ENCODE results near the gene UBASH3A.

UBASH3A gene

GRCh38 chr21:42478504-42478903, 74.8 kb downstream of the UBASH3A start:
- H3K27me3 ChIP-seq (ENCODE audit: control insufficient read depth in 1 of 2, insufficient read depth in 2 of 2, low read length in 2 of 2): no peaks in the 10 kb centered on the region
- no peak overlapping the region for H3K27ac ChIP-seq (ENCODE audit: low read depth, low read length)
- H3K9ac ChIP-seq (ENCODE audit: low read depth in 1 of 2, low read length in 2 of 2): no peak overlapping the region
- H3K9me3 ChIP-seq (ENCODE audit: control insufficient read depth in 1 of 2, low read length in 2 of 2): no peaks in the 10 kb centered on the region
- no peak overlapping the region for H3K4me3 ChIP-seq (ENCODE audit: low read depth in 1 of 2, low read length in 2 of 2)
- H3K36me3 ChIP-seq (ENCODE audit: control insufficient read depth in 1 of 2, insufficient read depth in 2 of 2, low read length in 2 of 2): no peaks in the 10 kb centered on the region
- H3K4me1 ChIP-seq (ENCODE audit: control insufficient read depth in 1 of 2, insufficient read depth in 2 of 2, low read length in 2 of 2): peaks cover 29% of the 10 kb centered on the region in 2 donors

- Histone ChIP-seq H3K4me1 (ENCODE audit: control insufficient read depth in 1 of 2, insufficient read depth in 2 of 2, low read length in 2 of 2) (peaks cover 21% of the 10 kb centered on the region in 2 donors), H3K9ac (ENCODE audit: low read depth in 1 of 2, low read length in 2 of 2) (no peak overlapping the region), H3K36me3 (ENCODE audit: control insufficient read depth in 1 of 2, insufficient read depth in 2 of 2, low read length in 2 of 2) (no peaks in the 10 kb centered on the region), H3K9me3 (ENCODE audit: control insufficient read depth in 1 of 2, low read length in 2 of 2) (no peaks in the 10 kb centered on the region), H3K27ac (ENCODE audit: low read depth, low read length) (no peak overlapping the region), H3K27me3 (ENCODE audit: control insufficient read depth in 1 of 2, insufficient read depth in 2 of 2, low read length in 2 of 2) (no peaks in the 10 kb centered on the region), H3K4me3 (ENCODE audit: low read depth in 1 of 2, low read length in 2 of 2) (no peak overlapping the region)
These were observed 75.9 kb downstream of the UBASH3A start for GRCh38 chr21:42479582-42479981.

GRCh38 chr21:42480736-42481135, 77.0 kb downstream of the UBASH3A start:
- Histone ChIP-seq H3K27ac (ENCODE audit: low read depth, low read length) (no peak overlapping the region), H3K9me3 (ENCODE audit: control insufficient read depth in 1 of 2, low read length in 2 of 2) (no peaks in the 10 kb centered on the region), H3K4me3 (ENCODE audit: low read depth in 1 of 2, low read length in 2 of 2) (no peak overlapping the region), H3K27me3 (ENCODE audit: control insufficient read depth in 1 of 2, insufficient read depth in 2 of 2, low read length in 2 of 2) (peaks cover 0 to under 1% of the 10 kb centered on the region in 2 donors), H3K4me1 (ENCODE audit: control insufficient read depth in 1 of 2, insufficient read depth in 2 of 2, low read length in 2 of 2) (peaks cover 15% of the 10 kb centered on the region in 2 donors), H3K9ac (ENCODE audit: low read depth in 1 of 2, low read length in 2 of 2) (no peak overlapping the region), H3K36me3 (ENCODE audit: control insufficient read depth in 1 of 2, insufficient read depth in 2 of 2, low read length in 2 of 2) (no peaks in the 10 kb centered on the region)

- Histone ChIP-seq H3K4me3 (ENCODE audit: low read depth in 1 of 2, low read length in 2 of 2) (no peak overlapping the region), H3K9ac (ENCODE audit: low read depth in 1 of 2, low read length in 2 of 2) (no peak overlapping the region), H3K27ac (ENCODE audit: low read depth, low read length) (no peak overlapping the region), H3K27me3 (ENCODE audit: control insufficient read depth in 1 of 2, insufficient read depth in 2 of 2, low read length in 2 of 2) (peaks cover 0 to 3% of the 10 kb centered on the region in 2 donors), H3K36me3 (ENCODE audit: control insufficient read depth in 1 of 2, insufficient read depth in 2 of 2, low read length in 2 of 2) (no peaks in the 10 kb centered on the region), H3K4me1 (ENCODE audit: control insufficient read depth in 1 of 2, insufficient read depth in 2 of 2, low read length in 2 of 2) (peaks cover 15% of the 10 kb centered on the region in 2 donors), H3K9me3 (ENCODE audit: control insufficient read depth in 1 of 2, low read length in 2 of 2) (no peaks in the 10 kb centered on the region)
These were observed 77.5 kb downstream of the UBASH3A start for GRCh38 chr21:42481169-42481568.

- H3K27ac ChIP-seq (ENCODE audit: low read depth, low read length): no peak overlapping the region
- no peaks in the 10 kb centered on the region for H3K9me3 ChIP-seq (ENCODE audit: control insufficient read depth in 1 of 2, low read length in 2 of 2)
- no peak overlapping the region for H3K4me3 ChIP-seq (ENCODE audit: low read depth in 1 of 2, low read length in 2 of 2)
- H3K27me3 ChIP-seq (ENCODE audit: control insufficient read depth in 1 of 2, insufficient read depth in 2 of 2, low read length in 2 of 2): peaks cover 0 to 3% of the 10 kb centered on the region in 2 donors
- peaks cover 15 to 17% of the 10 kb centered on the region in 2 donors for H3K4me1 ChIP-seq (ENCODE audit: control insufficient read depth in 1 of 2, insufficient read depth in 2 of 2, low read length in 2 of 2)
- H3K9ac ChIP-seq (ENCODE audit: low read depth in 1 of 2, low read length in 2 of 2): no peak overlapping the region
- H3K36me3 ChIP-seq (ENCODE audit: control insufficient read depth in 1 of 2, insufficient read depth in 2 of 2, low read length in 2 of 2): no peaks in the 10 kb centered on the region
These were observed 81.3 kb downstream of the UBASH3A start for GRCh38 chr21:42484966-42485365.

GRCh38 chr21:42486072-42486471, 82.4 kb downstream of the UBASH3A start:
- Histone ChIP-seq H3K4me3 (ENCODE audit: low read depth in 1 of 2, low read length in 2 of 2) (no peak overlapping the region), H3K27ac (ENCODE audit: low read depth, low read length) (no peak overlapping the region), H3K9ac (ENCODE audit: low read depth in 1 of 2, low read length in 2 of 2) (no peak overlapping the region), H3K9me3 (ENCODE audit: control insufficient read depth in 1 of 2, low read length in 2 of 2) (no peaks in the 10 kb centered on the region), H3K27me3 (ENCODE audit: control insufficient read depth in 1 of 2, insufficient read depth in 2 of 2, low read length in 2 of 2) (peaks cover 0 to 3% of the 10 kb centered on the region in 2 donors), H3K4me1 (ENCODE audit: control insufficient read depth in 1 of 2, insufficient read depth in 2 of 2, low read length in 2 of 2) (peaks cover 15 to 28% of the 10 kb centered on the region in 2 donors), H3K36me3 (ENCODE audit: control insufficient read depth in 1 of 2, insufficient read depth in 2 of 2, low read length in 2 of 2) (no peaks in the 10 kb centered on the region)

- Histone ChIP-seq H3K4me1 (ENCODE audit: control insufficient read depth in 1 of 2, insufficient read depth in 2 of 2, low read length in 2 of 2) (peaks cover 14 to 28% of the 10 kb centered on the region in 2 donors), H3K4me3 (ENCODE audit: low read depth in 1 of 2, low read length in 2 of 2) (no peak overlapping the region), H3K36me3 (ENCODE audit: control insufficient read depth in 1 of 2, insufficient read depth in 2 of 2, low read length in 2 of 2) (no peaks in the 10 kb centered on the region), H3K27ac (ENCODE audit: low read depth, low read length) (no peak overlapping the region), H3K9me3 (ENCODE audit: control insufficient read depth in 1 of 2, low read length in 2 of 2) (no peaks in the 10 kb centered on the region), H3K9ac (ENCODE audit: low read depth in 1 of 2, low read length in 2 of 2) (no peak overlapping the region), H3K27me3 (ENCODE audit: control insufficient read depth in 1 of 2, insufficient read depth in 2 of 2, low read length in 2 of 2) (peaks cover 0 to 3% of the 10 kb centered on the region in 2 donors)
These were observed 82.8 kb downstream of the UBASH3A start for GRCh38 chr21:42486531-42486930.

GRCh38 chr21:42489006-42489563, 85.4 kb downstream of the UBASH3A start:
- H3K9me3 ChIP-seq (ENCODE audit: control insufficient read depth in 1 of 2, low read length in 2 of 2): no peaks in the 10 kb centered on the region
- H3K27me3 ChIP-seq (ENCODE audit: control insufficient read depth in 1 of 2, insufficient read depth in 2 of 2, low read length in 2 of 2): peaks cover 0 to 3% of the 10 kb centered on the region in 2 donors
- peaks cover 7 to 34% of the 10 kb centered on the region in 2 donors for H3K4me1 ChIP-seq (ENCODE audit: control insufficient read depth in 1 of 2, insufficient read depth in 2 of 2, low read length in 2 of 2)
- no peak overlapping the region for H3K9ac ChIP-seq (ENCODE audit: low read depth in 1 of 2, low read length in 2 of 2)
- H3K36me3 ChIP-seq (ENCODE audit: control insufficient read depth in 1 of 2, insufficient read depth in 2 of 2, low read length in 2 of 2): no peaks in the 10 kb centered on the region
- no peak overlapping the region for H3K27ac ChIP-seq (ENCODE audit: low read depth, low read length)
- H3K4me3 ChIP-seq (ENCODE audit: low read depth in 1 of 2, low read length in 2 of 2): no peak overlapping the region

GRCh38 chr21:42489991-42490390, 86.3 kb downstream of the UBASH3A start:
- no peak overlapping the region for H3K4me3 ChIP-seq (ENCODE audit: low read depth in 1 of 2, low read length in 2 of 2)
- no peak overlapping the region for H3K27ac ChIP-seq (ENCODE audit: low read depth, low read length)
- H3K9me3 ChIP-seq (ENCODE audit: control insufficient read depth in 1 of 2, low read length in 2 of 2): no peaks in the 10 kb centered on the region
- H3K9ac ChIP-seq (ENCODE audit: low read depth in 1 of 2, low read length in 2 of 2): no peak overlapping the region
- no peaks in the 10 kb centered on the region for H3K36me3 ChIP-seq (ENCODE audit: control insufficient read depth in 1 of 2, insufficient read depth in 2 of 2, low read length in 2 of 2)
- H3K27me3 ChIP-seq (ENCODE audit: control insufficient read depth in 1 of 2, insufficient read depth in 2 of 2, low read length in 2 of 2): peaks cover 0 to 3% of the 10 kb centered on the region in 2 donors
- H3K4me1 ChIP-seq (ENCODE audit: control insufficient read depth in 1 of 2, insufficient read depth in 2 of 2, low read length in 2 of 2): peaks cover 9 to 38% of the 10 kb centered on the region in 2 donors

GRCh38 chr21:42490720-42491119, 87.0 kb downstream of the UBASH3A start:
- Histone ChIP-seq H3K9ac (ENCODE audit: low read depth in 1 of 2, low read length in 2 of 2) (no peak overlapping the region), H3K4me1 (ENCODE audit: control insufficient read depth in 1 of 2, insufficient read depth in 2 of 2, low read length in 2 of 2) (peaks cover 16 to 45% of the 10 kb centered on the region in 2 donors), H3K9me3 (ENCODE audit: control insufficient read depth in 1 of 2, low read length in 2 of 2) (no peaks in the 10 kb centered on the region), H3K27me3 (ENCODE audit: control insufficient read depth in 1 of 2, insufficient read depth in 2 of 2, low read length in 2 of 2) (peaks cover 0 to 3% of the 10 kb centered on the region in 2 donors), H3K27ac (ENCODE audit: low read depth, low read length) (no peak overlapping the region), H3K4me3 (ENCODE audit: low read depth in 1 of 2, low read length in 2 of 2) (no peak overlapping the region), H3K36me3 (ENCODE audit: control insufficient read depth in 1 of 2, insufficient read depth in 2 of 2, low read length in 2 of 2) (no peaks in the 10 kb centered on the region)

Measured in duodenal mucosa (tissue), 2 donors.